HG02610 (cell line): ENCODE results near the gene WTIP.
"Not testable (repeated sequence)": the region's sequence is repeated elsewhere in the genome, so short reads cannot be mapped to it uniquely, and the experiment has no call there.

Experiments used
- ATAC-seq: cut with Tn5 transposase; IDR thresholded peaks from one replicate; pipeline ENCODE4 v1.9.1; 2021; ENCODE audit warnings: mild to moderate bottlenecking, moderate library complexity; ENCODE audit not compliant: unreplicated experiment

Gene WTIP

DNA sequence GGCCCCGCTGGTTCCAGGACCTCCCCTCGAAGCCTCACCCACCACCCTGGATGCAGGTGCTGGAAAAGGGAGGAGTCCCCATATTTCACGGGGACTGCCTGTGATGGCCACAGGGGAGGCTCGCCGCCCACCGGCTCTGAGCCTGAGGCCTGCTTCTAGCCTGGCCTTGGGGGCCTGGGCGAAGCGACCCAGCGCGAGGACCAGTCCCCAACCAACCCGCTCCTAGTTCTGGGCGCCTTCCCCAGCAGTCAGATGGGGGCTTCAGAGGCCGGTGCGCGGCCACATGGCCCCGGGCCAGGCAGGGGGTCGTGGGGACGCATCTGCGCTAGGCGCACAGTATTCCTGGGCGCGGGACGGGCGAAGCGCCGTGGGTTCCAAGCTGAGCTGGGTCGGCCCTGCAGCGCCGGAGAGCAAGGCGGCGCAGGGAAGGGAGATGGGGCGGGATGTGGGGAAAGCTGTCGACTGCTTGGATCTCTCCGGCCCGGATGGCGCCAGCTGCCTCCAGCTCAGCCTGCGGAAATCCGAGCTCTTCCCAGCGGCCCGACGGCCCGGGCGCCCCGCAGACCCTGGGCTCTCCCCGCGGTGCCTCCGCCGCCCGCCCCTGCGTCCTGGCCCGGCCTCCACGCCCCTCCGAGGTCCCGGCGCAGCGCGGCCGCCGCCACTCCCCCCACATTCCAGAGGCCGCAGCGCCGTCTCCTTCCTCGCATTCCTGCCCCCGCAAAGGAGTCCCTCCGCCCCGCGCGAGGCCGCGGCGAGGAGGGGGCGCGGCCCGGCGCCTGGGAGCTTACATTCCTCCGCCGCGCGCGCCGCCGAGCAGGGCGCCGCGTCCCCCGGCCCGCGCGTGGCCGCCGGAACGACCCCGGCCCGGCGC lies at the start of gene WTIP:
TSS of gene WTIP (plus strand) at position 788 of the 871 bp plus-strand sequence. CDS start 217 bp downstream, outside the sequence.
- no peak for ATAC-seq

DNA sequence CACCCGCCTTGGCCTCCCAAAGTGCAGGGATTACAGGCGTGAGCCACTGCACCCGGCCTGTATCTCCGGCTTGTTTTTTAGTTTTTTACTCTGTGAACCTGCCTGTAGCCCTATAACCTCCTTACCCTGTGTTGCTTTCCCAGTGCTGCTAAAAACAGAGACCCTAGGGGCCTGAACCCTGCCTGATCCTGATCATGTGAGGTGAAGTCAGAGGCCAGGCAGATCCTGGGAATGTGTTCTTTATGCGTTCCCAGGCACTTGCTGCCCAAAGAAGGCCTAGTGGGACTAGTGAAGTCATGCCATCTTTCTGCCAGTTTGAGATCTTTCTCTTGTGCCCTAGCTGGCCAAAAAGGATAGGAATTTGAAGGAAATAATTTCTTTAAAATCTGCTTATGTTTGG lies 48.8 kb upstream of the WTIP start:
- ATAC-seq = no peak

DNA sequence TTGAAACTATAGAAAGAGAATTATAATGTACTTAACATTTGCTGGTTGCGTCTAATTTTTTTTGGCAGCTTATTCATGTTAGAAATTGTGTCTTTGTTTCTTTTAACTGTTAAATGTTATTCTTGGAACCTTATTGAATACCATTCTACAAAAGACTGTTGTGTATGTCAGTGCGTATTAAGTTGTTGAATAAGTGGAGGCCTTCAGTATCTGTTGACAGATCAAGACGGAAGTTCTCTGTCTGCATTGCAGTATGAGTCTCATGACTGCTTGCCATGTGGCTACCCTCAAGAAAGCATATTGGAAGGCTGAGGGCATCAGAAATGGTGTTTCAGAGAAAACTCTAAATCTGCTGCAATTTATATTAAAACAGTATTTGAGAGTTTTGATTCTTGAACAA lies 44.8 kb upstream of the WTIP start:
- ATAC-seq = no peak

DNA sequence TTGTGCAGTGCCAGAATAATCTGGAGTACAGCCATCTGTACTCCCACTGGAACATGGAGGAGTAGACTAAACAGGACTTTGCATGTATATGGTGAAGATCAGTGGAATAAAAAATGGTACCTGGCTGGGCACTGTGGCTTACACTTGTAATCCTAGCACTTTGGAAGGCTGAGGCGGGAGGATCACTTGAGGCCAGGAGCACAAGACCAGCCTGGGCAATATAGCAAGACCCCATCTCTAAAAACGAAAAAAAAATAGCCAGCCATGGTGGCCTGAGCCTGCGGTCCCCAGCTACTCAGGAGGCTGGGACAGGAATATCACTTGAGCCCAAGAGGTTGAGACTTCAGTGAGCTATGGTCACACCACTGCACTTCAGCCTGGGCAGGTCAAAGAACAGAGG lies 33.4 kb upstream of the WTIP start:
- no peak for ATAC-seq

DNA sequence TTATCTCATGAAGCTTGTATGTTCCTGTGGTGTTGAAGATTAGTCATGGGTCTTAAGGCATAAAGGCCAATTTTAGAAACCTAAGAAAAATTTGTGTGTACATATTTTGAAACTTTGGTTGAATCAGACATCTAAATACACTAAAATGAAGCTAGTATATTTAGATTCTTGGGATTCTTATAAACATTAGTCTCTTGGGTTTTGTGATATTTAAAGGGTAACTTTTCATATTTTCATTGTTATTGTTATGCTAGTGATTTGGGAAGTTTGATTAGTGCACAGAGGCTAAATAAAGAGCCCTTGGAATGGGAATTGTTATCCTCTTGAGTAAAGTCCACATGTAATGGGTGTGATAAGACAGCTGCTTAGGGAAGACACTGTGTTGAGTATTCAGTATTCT lies 28.8 kb upstream of the WTIP start:
- ATAC-seq = no peak

DNA sequence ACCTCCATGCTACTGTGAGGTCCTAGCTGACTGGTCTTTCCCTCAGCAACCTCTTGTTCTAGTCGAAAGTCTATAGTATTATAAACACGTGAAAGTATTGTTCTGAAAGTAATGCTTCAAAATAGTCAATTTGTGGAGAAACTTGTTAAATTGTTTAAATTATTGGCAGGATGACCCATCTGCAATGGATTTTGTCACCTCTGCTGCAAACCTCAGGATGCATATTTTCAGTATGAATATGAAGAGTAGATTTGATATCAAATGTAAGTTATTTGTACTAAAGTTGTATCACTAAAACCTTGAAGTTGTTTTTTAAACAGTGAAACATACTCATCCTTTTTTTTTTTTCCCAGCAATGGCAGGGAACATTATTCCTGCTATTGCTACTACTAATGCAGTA lies 27.5 kb upstream of the WTIP start:
- ATAC-seq = no peak

DNA sequence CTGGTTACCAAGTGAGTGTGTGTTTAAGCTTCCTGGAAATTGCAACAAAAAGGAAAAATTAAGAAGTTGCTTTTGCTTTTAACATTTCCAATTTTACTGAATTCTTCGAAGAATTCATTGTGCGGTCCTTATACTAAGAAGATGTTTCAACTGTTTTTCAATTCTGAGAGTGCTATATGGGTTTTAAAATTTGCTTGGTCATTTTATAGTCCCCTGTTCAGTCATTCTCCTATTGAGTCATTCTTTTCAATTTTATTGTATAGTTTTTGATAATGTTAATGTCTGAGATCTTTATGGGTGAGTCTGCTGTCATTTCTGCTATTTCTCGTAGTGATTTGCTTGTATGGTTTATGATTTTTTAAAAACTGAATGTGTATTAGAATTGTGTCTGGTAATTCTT lies 26.9 kb upstream of the WTIP start:
- no peak for ATAC-seq

DNA sequence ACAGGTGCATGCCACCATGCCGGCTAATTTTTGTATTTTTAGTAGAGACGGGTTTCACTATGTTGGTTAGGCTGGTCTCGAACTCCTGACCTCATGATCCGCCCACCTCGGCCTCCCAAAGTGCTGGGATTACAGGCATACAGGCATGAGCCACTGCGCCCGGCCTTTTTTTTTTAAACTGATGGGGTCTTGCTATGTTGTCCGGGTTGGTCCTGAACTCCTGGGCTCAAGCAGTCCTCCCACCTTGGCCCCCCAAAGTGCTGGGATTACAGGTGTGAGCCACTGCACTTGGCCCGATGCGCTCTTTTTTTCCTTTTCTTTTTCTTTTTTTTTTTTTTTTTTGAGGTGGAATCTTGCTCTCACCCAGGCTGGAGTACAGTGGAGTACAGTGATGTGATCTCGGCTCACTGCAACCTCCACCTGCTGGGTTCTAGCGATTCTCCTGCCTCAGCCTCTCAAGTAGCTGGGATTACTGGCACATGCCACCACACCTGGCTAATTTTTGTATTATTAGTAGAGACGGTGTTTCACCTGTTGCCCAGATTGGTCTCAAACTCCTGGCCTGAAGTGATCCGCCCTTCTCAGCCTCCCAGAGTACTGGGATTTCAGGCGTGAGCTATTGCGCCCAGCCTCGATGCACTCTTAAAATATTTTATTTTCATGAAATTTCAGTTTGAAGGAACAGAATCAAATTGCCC lies 25.6 kb upstream of the WTIP start:
- ATAC-seq = not testable (repeated sequence)

DNA sequence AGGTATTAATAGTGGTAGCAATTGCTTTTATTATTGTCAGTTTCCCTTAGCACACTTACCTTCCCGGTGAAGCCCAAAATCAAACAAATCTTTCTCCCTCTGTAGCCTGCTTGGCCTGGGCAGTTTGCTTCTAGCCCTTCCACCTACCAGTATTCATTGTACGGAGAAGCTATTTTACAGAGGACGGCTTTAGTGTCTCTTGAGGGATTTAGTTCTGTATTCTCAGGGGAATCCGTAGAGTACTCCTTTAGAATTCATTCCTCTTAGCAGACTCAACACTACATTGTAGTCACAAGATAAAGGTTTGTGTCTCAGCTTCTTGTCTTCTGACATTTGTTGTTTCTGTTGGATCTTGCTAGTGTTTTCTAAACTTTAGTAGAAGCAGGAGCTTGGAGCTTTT lies 24.1 kb upstream of the WTIP start:
- no peak for ATAC-seq

DNA sequence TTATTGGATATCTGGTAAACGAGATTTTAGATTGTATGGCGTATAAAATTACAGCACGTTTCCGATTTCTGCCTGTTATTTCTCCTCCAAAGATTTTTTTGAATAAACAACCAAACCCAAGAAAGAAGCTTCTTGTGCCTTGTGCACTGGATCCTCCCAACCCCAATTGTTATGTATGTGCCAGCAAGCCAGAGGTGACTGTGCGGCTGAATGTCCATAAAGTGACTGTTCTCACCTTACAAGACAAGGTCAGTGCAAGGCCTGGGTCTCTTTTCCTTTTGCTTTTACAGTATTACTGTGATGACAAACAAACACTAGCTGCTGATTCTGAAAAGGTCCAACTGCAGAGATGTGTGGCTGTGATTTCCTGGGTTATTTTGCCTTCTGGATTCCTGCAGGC lies 22.9 kb upstream of the WTIP start:
- no peak for ATAC-seq

DNA sequence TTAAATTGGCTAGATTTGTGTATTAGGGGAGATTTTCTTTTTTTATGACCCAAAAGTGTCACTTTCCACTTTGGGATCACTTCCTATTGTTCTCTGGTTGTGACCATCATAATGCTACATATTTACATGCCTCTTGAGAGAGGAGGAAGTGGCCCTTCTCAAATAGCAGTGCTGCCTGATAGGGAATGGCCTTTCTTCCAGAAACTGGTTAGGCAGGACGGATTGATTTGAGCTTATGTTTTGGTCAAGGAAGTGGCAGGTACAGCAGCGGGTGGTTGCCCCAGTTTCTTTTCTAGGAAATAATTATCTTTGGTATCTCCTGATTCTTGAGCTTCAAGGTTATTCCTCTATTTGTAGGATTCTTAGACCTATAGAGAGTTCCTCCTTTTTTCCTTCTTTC lies 21.9 kb upstream of the WTIP start:
- ATAC-seq = no peak

DNA sequence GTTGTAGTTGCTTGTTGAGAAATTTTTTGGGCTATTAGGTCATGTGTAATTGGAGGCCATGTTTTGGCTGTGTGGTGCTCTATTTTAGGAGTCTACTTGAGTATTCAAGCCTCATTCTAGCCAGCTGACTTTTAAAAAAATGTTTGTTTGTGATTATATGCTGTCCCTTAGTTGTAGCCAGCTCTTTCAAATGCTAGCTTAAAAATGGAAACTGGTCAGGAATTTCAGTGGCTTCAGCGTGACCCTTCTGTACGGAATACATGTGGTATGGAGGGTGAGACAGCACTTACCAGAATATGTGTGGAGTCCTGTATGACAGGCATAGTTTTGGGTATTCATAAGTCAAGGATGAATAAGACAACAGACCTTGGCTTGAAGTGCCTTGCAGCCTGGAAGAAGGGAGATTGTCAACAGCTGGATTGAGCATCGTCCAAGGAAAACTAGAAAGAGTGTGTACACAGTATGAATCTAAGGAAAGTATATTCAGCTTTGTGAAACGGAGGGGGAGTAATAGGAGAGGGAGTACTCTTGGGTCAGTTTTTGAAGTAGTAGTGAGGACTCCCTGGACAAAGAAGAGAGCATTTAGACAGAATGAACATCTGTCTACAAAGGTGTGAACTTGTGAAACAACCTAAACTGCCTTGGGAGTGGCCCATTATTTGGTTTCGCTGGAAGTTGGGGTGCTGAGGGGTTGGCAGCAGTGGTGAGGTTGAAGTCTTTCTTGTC lies 20.0 kb upstream of the WTIP start:
- no peak for ATAC-seq

DNA sequence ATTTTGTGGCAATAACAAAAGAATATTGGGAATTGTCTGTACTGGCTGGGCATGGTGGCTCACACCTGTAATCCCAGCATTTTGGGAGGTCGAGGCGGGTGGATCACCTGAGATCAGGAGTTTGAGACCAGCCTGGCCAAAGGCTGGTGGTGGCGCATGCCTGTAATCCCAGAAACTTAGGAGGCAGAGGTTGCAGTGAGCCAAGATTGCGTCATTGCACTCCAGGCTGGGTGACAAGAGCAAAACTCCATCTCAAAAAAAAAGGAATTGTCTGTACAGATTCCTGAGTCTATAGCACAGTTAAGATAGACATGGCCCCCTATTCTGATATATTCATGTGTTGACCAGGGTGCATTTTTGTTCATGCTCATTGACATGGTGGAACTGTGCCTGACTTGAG lies 16.8 kb upstream of the WTIP start:
- ATAC-seq = not testable (repeated sequence)

DNA sequence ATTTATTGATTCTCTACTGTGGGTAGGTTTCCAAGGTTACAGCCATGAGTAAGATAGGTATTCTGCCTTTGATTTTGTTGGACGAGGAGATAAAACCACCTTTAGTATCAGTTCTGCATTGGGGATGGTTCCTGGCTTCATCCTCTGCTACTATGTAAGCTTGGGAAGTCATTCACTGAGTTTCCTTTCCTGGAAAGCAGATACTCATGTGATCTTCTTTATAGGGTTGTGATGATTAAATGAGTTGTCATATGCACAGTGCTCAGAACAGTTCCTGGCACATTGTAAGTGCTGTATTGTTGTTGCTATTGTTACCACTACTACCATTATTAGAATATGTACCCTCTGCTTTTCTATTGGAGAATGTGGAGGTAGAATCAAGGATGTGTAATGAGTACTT lies 13.1 kb upstream of the WTIP start:
- ATAC-seq = no peak

DNA sequence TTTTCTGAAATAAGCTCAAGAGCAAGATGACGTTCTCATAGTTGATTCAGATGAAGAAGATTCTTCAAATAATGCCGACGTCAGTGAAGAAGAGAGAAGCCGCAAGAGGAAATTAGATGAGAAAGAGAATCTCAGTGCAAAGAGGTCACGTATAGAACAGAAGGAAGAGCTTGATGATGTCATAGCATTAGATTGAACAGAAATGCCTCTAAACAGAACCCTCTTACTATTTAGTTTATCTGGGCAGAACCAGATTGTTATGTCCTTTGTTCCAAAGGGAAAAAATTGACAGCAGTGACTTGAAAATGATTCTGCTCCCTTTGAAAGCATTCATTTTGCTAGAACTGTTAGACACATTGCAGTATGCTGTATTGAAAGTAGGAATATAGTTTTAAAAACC lies 12.5 kb upstream of the WTIP start:
- ATAC-seq = not testable (repeated sequence)

DNA sequence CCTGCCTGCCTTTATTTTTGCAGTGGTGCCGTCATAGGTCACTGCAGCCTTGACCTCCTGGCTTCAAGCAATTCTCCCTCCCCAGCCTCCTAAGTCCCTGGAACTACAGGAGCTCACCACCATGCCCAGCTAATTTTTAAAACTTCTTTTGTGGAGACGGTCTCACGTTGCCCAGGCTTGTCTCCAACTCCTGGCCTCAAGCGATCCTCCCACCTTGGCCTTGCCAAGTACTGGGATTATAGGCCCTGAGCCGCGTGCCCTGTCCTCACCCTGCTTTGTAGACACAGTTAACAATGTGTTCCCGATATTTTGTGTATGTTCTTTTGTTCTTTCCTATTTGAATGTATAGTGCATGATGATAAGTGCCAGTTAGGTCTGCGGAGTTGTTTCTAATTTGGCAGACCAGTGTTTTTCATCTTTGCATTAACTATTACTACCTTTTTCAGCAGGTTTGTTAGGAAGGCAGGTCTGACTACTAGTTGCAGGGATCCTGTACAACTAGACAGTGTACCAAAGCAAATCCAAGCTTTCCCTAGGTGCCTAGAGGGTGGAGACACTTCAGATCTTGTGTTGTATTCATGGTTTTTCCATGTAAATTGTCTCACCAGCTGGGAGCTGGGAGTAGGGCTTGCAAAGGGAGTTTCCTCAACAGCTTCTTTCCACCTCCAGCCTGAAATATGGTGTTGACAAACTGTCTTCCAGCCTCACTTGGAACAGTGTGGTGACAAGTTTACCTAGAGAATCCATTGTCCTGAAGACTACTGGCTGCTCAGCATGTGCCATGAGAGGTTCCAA lies 9.5 kb upstream of the WTIP start:
- ATAC-seq = no peak

DNA sequence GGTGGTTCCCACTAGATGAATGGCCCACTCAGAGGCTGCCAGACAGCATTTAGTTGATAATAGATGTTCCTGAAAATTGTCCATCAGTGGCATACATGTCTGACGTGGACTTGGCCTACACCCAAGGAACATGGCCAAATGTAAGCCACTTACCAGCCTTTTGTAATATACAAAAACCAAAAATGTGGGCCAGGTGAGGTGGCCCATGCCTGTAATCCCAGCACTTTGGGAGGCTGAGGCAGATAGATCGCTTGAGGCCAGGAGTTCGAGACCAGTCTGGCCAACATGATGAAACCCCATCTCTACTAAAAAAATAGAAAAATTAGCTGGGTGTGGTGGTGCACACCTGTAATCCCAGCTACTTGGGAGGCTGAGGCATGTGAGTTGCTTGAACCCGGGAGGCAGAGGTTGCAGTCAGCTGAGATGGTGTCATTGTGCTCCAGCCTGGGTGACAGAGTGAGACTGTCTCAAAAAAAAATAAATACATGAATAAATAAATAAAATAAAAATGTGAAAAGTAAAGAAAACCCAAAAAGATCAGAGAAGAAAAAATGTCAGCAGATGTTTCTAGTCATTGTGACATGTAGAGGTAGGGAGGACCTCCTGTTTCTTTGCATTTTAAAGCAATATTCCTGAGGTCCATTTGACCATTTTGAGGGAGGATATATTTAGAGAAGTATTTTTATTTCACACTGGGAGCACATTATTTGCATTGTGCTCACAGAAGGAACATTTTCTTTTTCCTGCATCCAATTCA lies 7.1 kb upstream of the WTIP start:
- no peak for ATAC-seq

DNA sequence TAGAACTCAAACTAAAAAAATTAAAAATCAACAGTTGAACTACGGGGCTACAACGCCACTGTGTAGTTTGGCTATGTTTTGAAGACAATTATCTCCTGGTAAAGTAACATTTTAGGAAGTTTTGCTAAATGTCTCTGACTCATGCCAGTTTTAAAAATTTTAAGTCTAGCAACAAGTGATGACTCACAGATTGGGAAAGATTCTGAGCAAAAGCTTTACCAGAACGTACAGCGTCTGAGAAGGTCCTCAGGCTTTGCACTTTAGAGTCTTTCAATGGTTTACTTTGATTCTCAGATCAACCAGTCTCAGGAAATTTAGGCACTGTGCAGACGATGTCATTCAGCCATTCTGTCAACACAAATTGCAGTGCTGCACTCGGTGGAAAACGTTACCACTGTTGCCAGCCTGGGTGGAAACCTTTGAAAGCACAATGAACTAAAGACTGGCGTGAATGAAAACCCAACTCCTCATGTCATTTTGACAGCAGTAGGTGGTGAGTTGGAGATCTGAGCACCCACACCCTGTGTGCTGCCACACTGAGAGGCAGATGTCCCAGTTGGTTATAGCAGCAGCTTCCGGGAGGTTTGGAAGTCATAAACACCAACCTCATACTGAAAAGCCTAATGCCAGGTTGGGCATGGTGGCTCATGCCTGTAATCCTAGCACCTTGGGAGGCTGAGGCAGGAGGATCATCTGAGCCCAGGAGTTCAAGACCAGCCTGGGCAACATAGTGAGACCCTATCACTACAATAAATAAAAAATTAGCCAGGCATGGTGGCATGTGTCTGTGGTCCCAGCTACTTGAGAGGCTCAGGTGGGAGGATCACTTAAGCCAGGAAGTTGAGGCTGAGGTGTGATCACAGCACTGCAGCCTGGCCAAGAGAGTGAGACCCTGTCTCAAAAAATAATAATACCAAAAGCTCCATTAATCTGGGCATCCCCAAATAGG lies 6.3 kb upstream of the WTIP start:
- ATAC-seq = no peak

DNA sequence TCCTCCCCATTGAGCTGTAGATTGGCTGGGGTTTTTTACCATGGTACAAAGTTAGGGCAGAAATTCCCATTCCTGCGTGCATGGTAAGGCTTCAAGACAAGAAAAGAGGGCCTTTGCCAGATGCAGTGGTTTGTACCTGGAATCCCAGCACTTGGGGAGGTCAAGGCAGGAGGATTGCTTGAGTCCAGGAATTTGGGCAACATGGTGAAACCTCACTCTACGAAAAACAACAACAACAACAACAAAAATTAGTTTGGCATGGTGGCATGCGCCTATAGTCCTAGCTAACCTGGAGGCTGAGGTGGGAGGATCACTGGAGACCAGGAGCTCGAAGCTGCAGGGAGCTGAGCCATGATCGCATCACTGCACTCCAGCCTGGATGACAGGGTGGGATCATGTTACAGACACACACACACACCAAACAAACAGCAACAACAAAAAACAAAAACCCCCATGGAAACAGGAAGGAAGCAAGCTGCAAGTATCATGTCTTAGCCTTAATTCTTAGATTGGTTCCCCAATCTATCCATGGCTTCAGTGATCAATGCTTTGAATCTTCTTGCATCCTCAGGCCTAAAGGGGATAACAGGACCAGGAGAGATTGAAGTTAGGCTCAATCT lies 5.5 kb upstream of the WTIP start:
- no peak for ATAC-seq
